ENCODE measurements around the gene C1orf50.
"Not testable (repeated sequence)": the region's sequence is repeated elsewhere in the genome, so short reads cannot be mapped to it uniquely, and the experiment has no call there.

The C1orf50 gene

DNA sequence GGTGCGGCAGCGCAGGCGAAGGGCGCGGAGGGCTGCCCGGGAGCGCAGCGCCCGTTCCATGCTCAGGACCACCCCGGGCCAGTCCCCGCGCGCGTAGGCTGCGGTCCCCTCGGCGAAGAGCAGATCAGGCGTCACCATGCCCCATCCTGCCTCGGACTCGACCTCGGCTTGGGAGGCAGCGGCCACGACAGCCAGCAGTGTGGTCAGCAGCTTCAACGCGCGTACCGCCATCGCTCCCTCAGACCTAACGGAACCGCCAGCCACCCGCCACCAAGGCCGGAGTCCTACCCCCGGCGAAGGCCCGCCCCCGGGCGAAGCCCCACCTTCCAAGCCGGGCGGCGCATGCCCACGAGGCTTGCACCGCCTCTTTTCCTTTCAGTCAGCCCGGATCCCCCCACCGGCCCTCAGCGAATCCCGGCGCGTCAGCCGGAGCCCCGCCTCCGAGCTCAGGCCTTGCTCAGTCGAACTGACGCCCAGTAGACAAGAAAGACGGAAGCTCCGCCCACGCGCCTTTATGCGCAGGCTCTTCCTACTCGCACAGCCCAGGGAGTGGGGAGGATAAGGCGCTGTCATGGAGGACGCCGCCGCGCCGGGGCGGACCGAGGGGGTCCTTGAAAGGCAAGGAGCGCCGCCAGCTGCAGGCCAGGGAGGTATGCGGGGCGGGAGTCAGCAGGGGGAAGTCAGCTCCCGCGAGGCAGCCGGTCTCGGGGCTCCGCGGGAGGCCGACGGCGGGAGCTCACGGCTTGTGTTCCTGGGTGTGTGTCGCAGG is at the start of gene C1orf50, which contains the start of gene P3H1:
C1orf50 (plus strand) TSS at position 509 of the 769 bp plus-strand sequence; CDS start at position 572, 63 bp downstream.
P3H1 (minus strand) TSS at position 288 of the 769 bp plus-strand sequence; CDS start at position 231, 57 bp downstream.
- DNase-seq, result peak; percentile 99

DNA sequence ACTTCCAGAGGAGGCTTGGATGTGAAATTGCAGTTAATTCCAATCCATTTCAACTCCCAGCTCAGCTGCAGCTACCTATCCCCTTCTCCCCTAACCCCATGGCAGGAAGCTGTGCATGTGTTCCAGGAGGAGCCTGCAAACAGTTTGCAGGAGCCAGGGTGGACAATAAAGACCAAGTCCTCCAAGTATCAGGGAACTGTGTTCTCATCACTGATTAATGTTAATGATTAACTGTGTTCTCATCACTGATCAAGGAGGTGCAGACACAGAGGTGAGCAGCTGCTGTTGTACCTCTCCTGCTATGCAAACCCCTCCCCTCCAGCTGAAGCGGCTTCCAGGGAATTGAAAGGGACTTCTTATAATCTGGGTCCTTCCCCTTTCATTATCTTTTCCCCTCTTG is 46.2 kb upstream of the C1orf50 start:
- DNase-seq, result no peak

DNA sequence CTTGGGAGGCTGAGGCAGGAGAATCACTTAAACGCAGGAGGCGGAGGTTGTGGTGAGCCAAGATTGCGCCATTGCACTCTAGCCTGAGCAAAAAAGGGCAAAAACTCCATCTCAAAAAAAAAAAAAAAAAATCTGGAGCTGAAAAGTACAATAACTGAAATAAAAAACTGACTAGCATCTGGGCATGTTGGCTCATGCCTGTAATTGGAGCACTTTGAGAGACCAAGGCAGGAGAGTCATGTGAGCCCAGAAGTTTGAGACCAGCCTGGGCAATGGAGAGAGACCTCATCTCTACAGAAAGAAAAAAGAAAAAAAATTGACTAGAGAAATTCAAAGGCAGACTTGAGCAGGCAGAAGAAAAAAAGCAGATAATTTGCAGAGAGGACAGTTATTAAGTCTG is 45.1 kb upstream of the C1orf50 start:
- DNase-seq, result no peak

DNA sequence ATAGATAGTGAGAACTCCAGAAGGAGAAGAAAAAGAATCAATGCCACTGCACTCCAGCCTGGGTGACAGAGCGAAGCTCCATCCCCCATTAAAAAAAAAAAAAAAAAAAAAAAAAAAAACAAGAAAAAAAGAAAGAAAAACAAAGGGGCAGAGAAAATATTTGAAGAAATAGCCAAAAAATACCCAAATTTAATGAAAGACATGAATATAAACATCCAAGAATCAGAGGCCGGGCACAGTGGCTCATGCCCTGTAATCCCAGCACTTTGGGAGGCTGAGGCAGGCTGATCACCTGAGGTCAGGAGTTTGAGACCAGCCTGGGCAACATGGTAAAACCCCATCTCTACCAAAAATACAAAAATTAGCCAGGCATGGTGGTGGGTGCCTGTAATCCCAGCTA is 44.6 kb upstream of the C1orf50 start:
- not testable (repeated sequence) for DNase-seq

DNA sequence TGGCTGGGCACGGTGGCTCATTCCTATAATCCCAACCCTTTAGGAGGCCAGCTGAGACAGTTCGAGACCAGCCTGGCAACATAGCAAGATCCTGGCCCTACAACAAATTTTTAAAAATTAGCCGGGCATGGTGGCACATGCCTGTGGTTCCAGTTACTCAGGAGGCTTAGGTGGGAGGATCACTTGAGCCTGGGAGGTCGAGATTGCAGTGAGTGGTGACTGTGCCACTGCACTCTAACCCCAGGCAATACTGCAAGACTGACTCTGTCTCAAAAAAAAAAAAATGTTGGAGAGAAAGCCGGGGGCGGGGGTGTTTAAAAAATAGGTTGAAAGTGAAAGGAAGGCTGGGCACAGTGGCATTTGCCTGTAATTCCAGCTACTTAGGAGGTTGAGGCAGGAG is 43.5 kb upstream of the C1orf50 start:
- no peak for DNase-seq

- not testable (repeated sequence) for DNase-seq
Measured at GRCh38 chr1:42725820-42726219, 41.2 kb upstream of the C1orf50 start.

- DNase-seq, result no peak
Measured at GRCh38 chr1:42730002-42730401, 37.0 kb upstream of the C1orf50 start.

DNA sequence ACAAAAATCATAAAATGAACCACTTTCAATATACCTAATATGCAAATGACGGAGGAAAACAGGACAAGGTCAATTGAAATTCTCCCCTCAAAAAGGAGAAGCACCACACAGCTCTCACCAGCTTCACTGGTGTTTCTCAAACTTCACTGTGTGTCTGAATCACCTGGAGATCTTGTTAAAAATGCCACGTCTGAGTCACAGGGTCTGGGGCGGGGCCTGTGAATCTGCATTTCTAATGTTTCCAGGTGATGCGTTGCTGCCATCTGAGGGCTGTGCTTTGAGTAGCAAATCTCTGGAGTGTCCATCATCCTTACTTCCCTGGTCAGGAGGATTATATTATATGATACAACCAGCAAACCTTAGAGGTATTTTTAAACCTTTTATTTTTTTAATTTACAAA is 36.1 kb upstream of the C1orf50 start:
- DNase-seq, result no peak

DNA sequence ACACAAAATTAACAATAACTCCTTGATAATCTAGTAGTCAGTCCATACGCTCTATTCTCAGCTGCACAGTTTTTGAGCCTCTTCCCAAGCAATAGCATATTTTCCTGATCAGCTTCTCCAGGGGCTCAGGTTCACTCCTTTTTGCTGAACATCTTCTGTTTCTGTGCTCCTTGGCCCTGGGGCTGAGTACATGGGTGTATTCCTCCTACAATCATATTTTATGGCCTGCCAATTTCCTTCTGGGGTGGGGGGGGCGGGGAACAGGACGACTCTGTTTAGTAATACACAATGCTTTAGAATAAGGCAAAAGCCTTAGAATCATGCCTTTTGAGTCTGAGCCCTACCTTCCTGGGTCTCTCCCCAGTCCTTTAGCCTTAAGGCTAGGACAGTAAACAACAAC is 35.5 kb upstream of the C1orf50 start:
- no peak for DNase-seq

GRCh38 chr1:42732126-42732680 is 34.8 kb upstream of the C1orf50 start:
- DNase-seq, result no peak

- no peak for DNase-seq
Measured at GRCh38 chr1:42733415-42734200, 33.4 kb upstream of the C1orf50 start.

DNA sequence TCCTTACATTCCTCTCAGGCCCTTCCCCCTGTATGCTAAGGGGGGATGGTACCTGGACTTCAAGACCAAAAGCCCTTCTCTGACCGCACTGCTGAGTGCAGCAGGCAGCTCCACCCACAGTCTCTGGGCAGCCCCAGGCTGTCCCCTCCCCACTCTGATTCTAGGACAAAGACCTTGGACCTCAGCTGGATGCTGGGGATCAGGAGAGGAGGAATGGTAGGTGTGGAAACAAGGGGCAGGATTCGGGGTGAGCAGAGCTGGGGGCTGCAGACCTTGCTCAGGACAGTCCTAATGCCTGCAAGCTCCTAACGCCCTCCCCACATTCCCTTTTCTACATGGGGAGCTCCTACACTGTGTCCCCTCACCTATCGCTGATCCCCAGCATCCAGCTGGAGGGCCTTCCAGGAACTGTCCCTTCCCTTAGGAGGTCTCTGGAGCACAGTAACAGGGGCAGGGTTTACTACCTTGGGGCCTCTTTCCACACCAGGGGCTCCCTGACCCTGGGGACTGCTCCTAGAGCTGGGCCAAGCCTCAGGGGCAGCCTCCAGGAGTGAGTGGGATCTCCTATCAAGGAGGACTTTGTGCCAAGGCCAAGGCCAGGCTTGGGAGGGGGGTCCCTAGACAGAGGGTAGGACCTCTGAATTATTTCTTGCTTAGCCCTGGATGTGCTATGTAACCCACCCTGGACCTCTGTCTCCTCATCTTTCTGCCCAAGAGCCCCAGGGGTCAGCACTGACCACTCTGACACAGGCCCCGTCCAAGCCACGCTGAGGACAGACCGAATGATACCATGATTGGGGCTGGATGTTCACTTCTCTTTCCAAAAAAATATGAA is 32.6 kb upstream of the C1orf50 start:
- no peak for DNase-seq

DNA sequence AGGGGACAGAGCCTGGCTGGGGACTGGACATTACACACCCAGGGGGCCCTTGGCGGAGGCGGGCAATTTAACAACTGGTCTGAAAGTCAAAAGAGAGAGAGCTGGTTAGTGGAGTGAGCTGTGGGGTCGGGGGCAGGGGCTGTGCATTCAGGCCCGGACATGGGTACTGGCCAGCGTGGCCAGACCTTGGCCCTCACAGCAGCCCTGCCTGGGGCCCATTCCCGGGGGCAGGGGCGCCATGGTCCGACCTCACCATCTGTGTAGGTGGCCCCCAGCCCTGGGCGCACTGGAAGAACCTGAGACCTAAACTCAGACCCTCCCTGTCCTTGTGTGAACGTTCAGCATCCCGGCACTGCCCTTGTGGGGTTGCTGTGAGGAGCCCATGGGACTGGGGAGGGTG is 32.0 kb upstream of the C1orf50 start:
- DNase-seq, result no peak

- DNase-seq, result no peak
Measured at GRCh38 chr1:42735477-42736105, 31.5 kb upstream of the C1orf50 start.

DNA sequence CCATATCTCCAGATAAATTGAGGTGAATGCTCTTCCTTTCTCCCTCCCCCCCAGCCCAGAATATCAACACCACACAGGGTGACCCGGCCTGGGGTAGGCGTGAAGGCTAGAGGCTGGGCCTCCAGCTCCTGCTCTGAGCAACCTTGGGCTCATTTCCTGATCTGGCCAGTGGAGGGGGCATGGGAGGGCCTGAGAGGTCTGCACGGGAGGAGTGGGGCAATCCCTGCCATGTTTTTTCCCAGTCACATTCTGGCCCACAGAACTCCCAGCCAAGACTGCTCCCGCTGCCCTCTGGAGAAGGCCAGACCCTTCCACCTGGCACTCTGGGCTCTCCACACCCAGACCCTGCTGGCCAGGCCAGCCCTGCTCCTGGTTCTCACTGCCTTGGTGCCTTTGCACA is 30.9 kb upstream of the C1orf50 start:
- no peak for DNase-seq

GRCh38 chr1:42736571-42737200 is 30.4 kb upstream of the C1orf50 start:
- DNase-seq, result no peak

DNA sequence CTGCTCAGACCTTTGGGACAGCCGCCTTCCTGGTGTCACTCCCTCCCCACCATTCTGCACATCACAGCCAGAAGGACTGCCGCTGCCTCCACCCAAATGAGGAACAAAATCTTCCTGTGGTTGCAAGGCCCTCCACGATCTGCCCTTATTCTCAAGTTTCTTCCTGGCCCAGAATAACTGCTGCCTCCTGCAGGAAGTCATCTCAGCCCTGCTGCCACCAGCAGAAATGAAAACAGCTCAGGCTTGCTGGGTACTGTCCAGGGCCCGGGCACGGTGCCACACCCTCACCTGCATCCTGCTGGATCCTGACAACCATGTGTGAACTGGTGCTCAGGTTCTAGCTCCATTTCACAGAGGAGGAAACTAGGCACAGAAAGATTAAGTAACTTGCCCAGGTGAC is 29.8 kb upstream of the C1orf50 start:
- DNase-seq, result no peak

- DNase-seq, result no peak
Measured at GRCh38 chr1:42737986-42738677, 28.9 kb upstream of the C1orf50 start.

- DNase-seq, result no peak
Measured at GRCh38 chr1:42738678-42739226, 28.3 kb upstream of the C1orf50 start.

GRCh38 chr1:42739753-42740700 is 27.0 kb upstream of the C1orf50 start, which contains the start of gene CLDN19:
Gene CLDN19, minus strand, starts transcription at chr1:42740236. Its CDS starts 173 bp downstream, at chr1:42740063.
- DNase-seq, result no peak

All from activated T-cell treated with anti-CD3 and anti-CD28 coated beads, Interleukin-2, amount 50 U/mL, for 1 hour (primary cell).